Endothelial cell of umbilical vein (primary cell): ENCODE results near the gene RBM18. TPM values are rescaled to one million over a fixed set of nuclear protein-coding genes. Genes with fewer than 3 reads are reported as not detected.

Experiments used
- BruUV-seq: library from RNA; stranded (reverse); fragments of 400-500 nt; replicated peaks from 2 replicates; lab custom pipeline; 2021; lab: Mats Ljungman, UMichigan
- CTCF ChIA-PET: fragments of 300-600, 350-600 bp; sonication (Branson Sonifier 250); formaldehyde crosslinking; loops from one replicate; lab custom pipeline; 2021; ENCODE audit warnings: antibody characterized with exemption, inconsistent platforms; lab: Charles Lee
- POLR2A ChIA-PET: fragments of 300-600, 350-600 bp; sonication (Branson Sonifier 250); formaldehyde crosslinking; loops from one replicate; lab custom pipeline; 2021; ENCODE audit warnings: antibody characterized with exemption, inconsistent platforms; lab: Charles Lee
- DNase-seq: peaks from one replicate; pipeline ENCODE4 v3.0.0-alpha.2; 2011; ENCODE audit warnings: low read depth, low spot score
- FAIRE-seq: peaks from 2 replicates; lab custom pipeline; 2011; peaks lifted over from hg19 to GRCh38; lab: Jason Lieb, UNC
- H2AFZ ChIP-seq: 2 replicates; pipeline ENCODE4 v1.6.0; 2012; ENCODE audit warnings: low read depth, low read length, control low read depth, inconsistent platforms
- H3K27ac ChIP-seq: 2 replicates; pipeline ENCODE4 v1.5.1; 2011; ENCODE audit warnings: low read depth, mild to moderate bottlenecking, control low read depth, low read length, moderate library complexity; ENCODE audit not compliant: insufficient read depth
- H3K27me3 ChIP-seq, 2 experiments: 2 replicates each; pipeline versions ENCODE4 v1.6.0 to v1.6.1; 2011; ENCODE audit warnings: low read length in 2 of 2, mixed read lengths in 1 of 2; ENCODE audit not compliant: control insufficient read depth in 2 of 2, insufficient read depth in 2 of 2
- H3K36me3 ChIP-seq, 2 experiments: 2 replicates in 1 of 2; 3 replicates in 1 of 2; pipeline ENCODE4 v1.5.1; 2011; ENCODE audit warnings: low read length in 2 of 2, mild to moderate bottlenecking in 1 of 2, moderate library complexity in 1 of 2; ENCODE audit not compliant: control insufficient read depth in 2 of 2, insufficient read depth in 2 of 2; ENCODE audit errors: extremely low read depth in 1 of 2
- H3K4me1 ChIP-seq: 3 replicates; pipeline ENCODE4 v1.5.1; 2011; ENCODE audit warnings: mild to moderate bottlenecking, low read length; ENCODE audit not compliant: control insufficient read depth, insufficient read depth; ENCODE audit errors: extremely low read depth
- H3K4me2 ChIP-seq: 2 replicates; pipeline ENCODE4 v1.6.1; 2011; ENCODE audit warnings: low read length, control low read depth, mixed read lengths; ENCODE audit not compliant: insufficient read depth
- H3K4me3 ChIP-seq, 3 experiments: fragments of 200-600 bp in 1 of 3; sonication (generic), shearing (Covaris generic) in 1 of 3; replicated peaks in 1 of 3; 2 replicates each; pipeline ENCODE4 v1.5.1; 2011 to 2016; ENCODE audit warnings: control low read depth in 3 of 3, low read length in 3 of 3, mild to moderate bottlenecking in 2 of 3, inconsistent platforms in 1 of 3, low read depth in 1 of 3, moderate library complexity in 1 of 3; ENCODE audit not compliant: insufficient read depth in 1 of 3
- H3K79me2 ChIP-seq: 2 replicates; pipeline ENCODE4 v1.6.0; 2012; ENCODE audit warnings: low read length, inconsistent platforms; ENCODE audit not compliant: control insufficient read depth, insufficient read depth
- H3K9ac ChIP-seq: replicated peaks from 2 replicates; pipeline ENCODE3; 2011; ENCODE audit warnings: low read length, control low read depth; ENCODE audit not compliant: insufficient read depth; ENCODE audit errors: extremely low read depth
- H3K9me1 ChIP-seq: replicated peaks from 3 replicates; pipeline ENCODE4 v1.6.0; 2011; ENCODE audit warnings: mild to moderate bottlenecking, low read length; ENCODE audit not compliant: control insufficient read depth, insufficient read depth; ENCODE audit errors: extremely low read depth
- H3K9me3 ChIP-seq: replicated peaks from 2 replicates; pipeline ENCODE4 v1.5.1; 2012; ENCODE audit warnings: low read length, inconsistent platforms; ENCODE audit not compliant: control insufficient read depth, insufficient read depth
- H4K20me1 ChIP-seq: replicated peaks from 2 replicates; pipeline ENCODE3; 2011; ENCODE audit warnings: mild to moderate bottlenecking, low read length; ENCODE audit not compliant: control insufficient read depth, insufficient read depth; ENCODE audit errors: extremely low read depth
- EZH2 ChIP-seq: IDR thresholded peaks from 2 replicates; pipeline ENCODE4 v1.6.1; 2012; ENCODE audit warnings: borderline replicate concordance, low read depth, mild to moderate bottlenecking, moderate library complexity, low read length, inconsistent platforms; ENCODE audit not compliant: severe bottlenecking
- FOS ChIP-seq: IDR thresholded peaks from 2 replicates; pipeline ENCODE4 v1.6.1; 2011; ENCODE audit warnings: mild to moderate bottlenecking, low read length, moderate library complexity, borderline replicate concordance; ENCODE audit not compliant: insufficient read depth
- GATA2 ChIP-seq: IDR thresholded peaks from 2 replicates; pipeline ENCODE4 v1.7.0; 2011; ENCODE audit warnings: low read depth, mild to moderate bottlenecking, moderate library complexity, mixed read lengths, low read length; ENCODE audit not compliant: insufficient read length, insufficient read depth
- JUN ChIP-seq: IDR thresholded peaks from 2 replicates; pipeline ENCODE4 v1.6.1; 2011; ENCODE audit warnings: borderline replicate concordance, low read depth; ENCODE audit not compliant: insufficient read length, insufficient read depth
- MYC ChIP-seq: IDR thresholded peaks from one replicate; pipeline ENCODE4 v1.6.1; 2011; ENCODE audit warnings: mild to moderate bottlenecking, low read depth, low read length
- POLR2A ChIP-seq: IDR thresholded peaks from 2 replicates; pipeline ENCODE4 v1.6.1; 2012; ENCODE audit warnings: low read depth, mild to moderate bottlenecking, control low read depth, low read length
- POLR2AphosphoS5 ChIP-seq: IDR thresholded peaks from 2 replicates; pipeline ENCODE4 v1.6.1; 2012; ENCODE audit warnings: low read depth, mild to moderate bottlenecking, control low read depth, low read length, moderate library complexity; ENCODE audit not compliant: insufficient read depth
- dilution Hi-C: fragments of 300-500 bp; cut with MboI; formaldehyde crosslinking; loops from one replicate; pipeline ENCODE4 v1.15.0; 2019; ENCODE audit warnings: low sequenced_read_pairs; ENCODE audit not compliant: extremely low pct_ligation_motif_present
- intact Hi-C: fragments of 100-400 bp; cut with micrococcal nuclease; formaldehyde crosslinking; loops from one replicate; pipeline ENCODE4 v1.10.0; 2022
- polyA plus RNA-seq, 4 experiments: library from polyadenylated mRNA; depleted of rRNA in 3 of 4; stranded (reverse) in 3 of 4; unstranded in 1 of 4; fragments of >200 nt; gene quantifications; 2 replicates each; pipeline versions ENCODE4 v1.2.1 to v1.2.3, GENCODE V29; 2011 to 2012; ENCODE audit warnings: missing spikeins in 1 of 4
- total RNA-seq: library from RNA; stranded (reverse); gene quantifications from 2 replicates; pipeline ENCODE4 v1.2.3, GENCODE V29; 2021
- TF ChIP-seq, protein P1 (sequence below), 2 donors: IDR thresholded peaks; 1 replicate in 1 of 2; 2 replicates in 1 of 2; pipeline ENCODE4 v1.5.1; 2011; ENCODE audit warnings: low read length in 2 of 2, mild to moderate bottlenecking in 2 of 2, moderate library complexity in 2 of 2, control low read depth in 1 of 2, inconsistent platforms in 1 of 2, low read depth in 1 of 2; ENCODE audit not compliant: insufficient read depth in 1 of 2; ENCODE audit errors: extremely low read depth in 1 of 2
- TF ChIP-seq, protein P2 (sequence below): IDR thresholded peaks from 2 replicates; pipeline ENCODE4 v1.6.1; 2011; ENCODE audit not compliant: insufficient read depth, insufficient read length

Gene RBM18
- total and polyA plus RNA-seq, 2 donors (not counting 3 experiments of a cell fraction or from before 2014, with no cell fraction given): 7.9 to 26.9 TPM

DNA sequence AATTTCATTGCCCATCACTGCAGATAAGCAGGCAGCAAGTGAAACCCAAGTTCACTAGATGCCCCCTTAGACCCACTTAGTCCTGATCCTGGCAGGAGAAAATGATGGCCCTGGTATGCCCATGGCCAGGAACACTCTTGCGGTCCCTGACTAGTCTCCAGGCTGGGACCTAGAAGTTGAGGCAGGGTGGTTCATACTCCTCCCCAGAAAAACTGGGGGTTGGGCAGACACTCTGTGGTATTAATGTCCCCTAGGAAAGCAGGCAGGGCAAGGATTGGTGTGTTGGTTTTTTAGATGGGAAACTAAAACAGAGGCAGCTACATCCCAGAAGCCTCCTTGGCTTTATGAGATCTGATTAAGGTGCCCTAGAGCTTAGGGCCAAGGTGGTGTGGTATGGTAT is 49.0 kb downstream of the RBM18 start:
- H3K27ac ChIP-seq: no peak overlapping the region
- no peaks in the 10 kb centered on the region for H3K79me2 ChIP-seq
- CTCF ChIA-PET: interaction anchor here (0.8 to 1.0 kb wide), 3 partner anchors 15 to 135 kb away, joined by 3 read pairs; no protein-coding TSS in a partner anchor
- no peaks in the 10 kb centered on the region for H3K9me3 ChIP-seq
- POLR2A ChIA-PET: no interaction called here
- TF ChIP-seq EZH2 (no peak), JUN (no peak), MYC (no peak), POLR2A (no peak), FOS (no peak), GATA2 (no peak), POLR2AphosphoS5 (no peak)
- TF ChIP-seq, protein P1, sequence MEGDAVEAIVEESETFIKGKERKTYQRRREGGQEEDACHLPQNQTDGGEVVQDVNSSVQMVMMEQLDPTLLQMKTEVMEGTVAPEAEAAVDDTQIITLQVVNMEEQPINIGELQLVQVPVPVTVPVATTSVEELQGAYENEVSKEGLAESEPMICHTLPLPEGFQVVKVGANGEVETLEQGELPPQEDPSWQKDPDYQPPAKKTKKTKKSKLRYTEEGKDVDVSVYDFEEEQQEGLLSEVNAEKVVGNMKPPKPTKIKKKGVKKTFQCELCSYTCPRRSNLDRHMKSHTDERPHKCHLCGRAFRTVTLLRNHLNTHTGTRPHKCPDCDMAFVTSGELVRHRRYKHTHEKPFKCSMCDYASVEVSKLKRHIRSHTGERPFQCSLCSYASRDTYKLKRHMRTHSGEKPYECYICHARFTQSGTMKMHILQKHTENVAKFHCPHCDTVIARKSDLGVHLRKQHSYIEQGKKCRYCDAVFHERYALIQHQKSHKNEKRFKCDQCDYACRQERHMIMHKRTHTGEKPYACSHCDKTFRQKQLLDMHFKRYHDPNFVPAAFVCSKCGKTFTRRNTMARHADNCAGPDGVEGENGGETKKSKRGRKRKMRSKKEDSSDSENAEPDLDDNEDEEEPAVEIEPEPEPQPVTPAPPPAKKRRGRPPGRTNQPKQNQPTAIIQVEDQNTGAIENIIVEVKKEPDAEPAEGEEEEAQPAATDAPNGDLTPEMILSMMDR (IDR thresholded peaks at IDR 0.05; ENCODE audit: extremely low read depth in 1 of 2, insufficient read depth in 1 of 2, low read depth in 1 of 2, low read length in 2 of 2): no peak
- TF ChIP-seq, protein P2, sequence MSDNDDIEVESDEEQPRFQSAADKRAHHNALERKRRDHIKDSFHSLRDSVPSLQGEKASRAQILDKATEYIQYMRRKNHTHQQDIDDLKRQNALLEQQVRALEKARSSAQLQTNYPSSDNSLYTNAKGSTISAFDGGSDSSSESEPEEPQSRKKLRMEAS: no peak
- H3K27me3 ChIP-seq: peaks cover 19 to 36% of the 10 kb centered on the region in 2 experiments
- intact Hi-C loops: no loop called here
- dilution Hi-C loops: no loop called here
- no peaks in the 10 kb centered on the region for H3K9me1 ChIP-seq
- H3K4me1 ChIP-seq: peaks cover 9% of the 10 kb centered on the region
- no peak overlapping the region for H3K9ac ChIP-seq
- DNase-seq (no peak), FAIRE-seq (no peak)
- no peak overlapping the region for H2AFZ ChIP-seq
- no peaks in the 10 kb centered on the region for H4K20me1 ChIP-seq
- H3K4me3 ChIP-seq: no peak overlapping the region
- H3K4me2 ChIP-seq: no peak overlapping the region
- H3K36me3 ChIP-seq: no peaks in the 10 kb centered on the region
- BruUV-seq: no TSS peak
